Measurements from ENCODE around the gene NOC3L.
A peak's percentile ranks its signal among the peaks of the same experiment; 100 is the strongest.

GRCh38 chr10:94403380-94404213 is 40.9 kb upstream of the NOC3L start:
- TF ChIP-seq, protein P1, sequence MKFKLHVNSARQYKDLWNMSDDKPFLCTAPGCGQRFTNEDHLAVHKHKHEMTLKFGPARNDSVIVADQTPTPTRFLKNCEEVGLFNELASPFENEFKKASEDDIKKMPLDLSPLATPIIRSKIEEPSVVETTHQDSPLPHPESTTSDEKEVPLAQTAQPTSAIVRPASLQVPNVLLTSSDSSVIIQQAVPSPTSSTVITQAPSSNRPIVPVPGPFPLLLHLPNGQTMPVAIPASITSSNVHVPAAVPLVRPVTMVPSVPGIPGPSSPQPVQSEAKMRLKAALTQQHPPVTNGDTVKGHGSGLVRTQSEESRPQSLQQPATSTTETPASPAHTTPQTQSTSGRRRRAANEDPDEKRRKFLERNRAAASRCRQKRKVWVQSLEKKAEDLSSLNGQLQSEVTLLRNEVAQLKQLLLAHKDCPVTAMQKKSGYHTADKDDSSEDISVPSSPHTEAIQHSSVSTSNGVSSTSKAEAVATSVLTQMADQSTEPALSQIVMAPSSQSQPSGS (tag by site-specific recombination; IDR thresholded peaks at IDR 0.05; ENCODE audit: low read depth): no peak
- TF ChIP-seq ZNF416 (tag by site-specific recombination; IDR thresholded peaks at IDR 0.05): no peak
- TF ChIP-seq ZFHX2 (tag by site-specific recombination; conservative IDR thresholded peaks at IDR 0.05): no peak
- TF ChIP-seq, protein P2, sequence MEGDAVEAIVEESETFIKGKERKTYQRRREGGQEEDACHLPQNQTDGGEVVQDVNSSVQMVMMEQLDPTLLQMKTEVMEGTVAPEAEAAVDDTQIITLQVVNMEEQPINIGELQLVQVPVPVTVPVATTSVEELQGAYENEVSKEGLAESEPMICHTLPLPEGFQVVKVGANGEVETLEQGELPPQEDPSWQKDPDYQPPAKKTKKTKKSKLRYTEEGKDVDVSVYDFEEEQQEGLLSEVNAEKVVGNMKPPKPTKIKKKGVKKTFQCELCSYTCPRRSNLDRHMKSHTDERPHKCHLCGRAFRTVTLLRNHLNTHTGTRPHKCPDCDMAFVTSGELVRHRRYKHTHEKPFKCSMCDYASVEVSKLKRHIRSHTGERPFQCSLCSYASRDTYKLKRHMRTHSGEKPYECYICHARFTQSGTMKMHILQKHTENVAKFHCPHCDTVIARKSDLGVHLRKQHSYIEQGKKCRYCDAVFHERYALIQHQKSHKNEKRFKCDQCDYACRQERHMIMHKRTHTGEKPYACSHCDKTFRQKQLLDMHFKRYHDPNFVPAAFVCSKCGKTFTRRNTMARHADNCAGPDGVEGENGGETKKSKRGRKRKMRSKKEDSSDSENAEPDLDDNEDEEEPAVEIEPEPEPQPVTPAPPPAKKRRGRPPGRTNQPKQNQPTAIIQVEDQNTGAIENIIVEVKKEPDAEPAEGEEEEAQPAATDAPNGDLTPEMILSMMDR (tag by site-specific recombination; IDR thresholded peaks at IDR 0.05): no peak
- no peak for TF ChIP-seq ZNF221 (tag by site-specific recombination; IDR thresholded peaks at IDR 0.05; ENCODE audit: borderline replicate concordance)
- TF ChIP-seq ZNF24 (tag by site-specific recombination; IDR thresholded peaks at IDR 0.05): no peak
- TF ChIP-seq TCF7L2 (IDR thresholded peaks at IDR 0.05; ENCODE audit: borderline replicate concordance, low read depth, low read length): no peak
- TF ChIP-seq ZBTB11 (tag by site-specific recombination; conservative IDR thresholded peaks at IDR 0.05; ENCODE audit: low read depth): peak; percentile 40; the same call in 1 of the 2 replicates

Data from HEK293 (cell line).